Measurements from ENCODE around the gene LRFN2. TPM values are rescaled to one million over a fixed set of nuclear protein-coding genes. Genes with fewer than 3 reads are reported as not detected.

The LRFN2 gene
- total and polyA plus RNA-seq, 2 donors from 2014 or later = not detected

- H3K9ac ChIP-seq (ENCODE audit: low read length in 3 of 3) = no peak overlapping the region
- FAIRE-seq (no peak), DNase-seq (peak in 1 of 5 donors; percentile 30)
- no peaks in the 10 kb centered on the region for H3K9me3 ChIP-seq (ENCODE audit: control insufficient read depth in 2 of 3, insufficient read depth in 1 of 3, low read length in 3 of 3)
- H3K4me1 ChIP-seq (ENCODE audit: control insufficient read depth in 2 of 3, insufficient read depth in 2 of 3, low read depth in 1 of 3, low read length in 3 of 3) = no peaks in the 10 kb centered on the region
- no peak overlapping the region for H3K27ac ChIP-seq (ENCODE audit: low read depth in 2 of 2, low read length in 2 of 2)
- TF ChIP-seq CTCF (IDR thresholded peaks at IDR 0.05; ENCODE audit: borderline replicate concordance, extremely low read depth, insufficient read depth) = no peak
- no peaks in the 10 kb centered on the region for H3K36me3 ChIP-seq (ENCODE audit: control insufficient read depth in 2 of 3, insufficient read depth in 3 of 3, low read length in 3 of 3)
- intact Hi-C loops (cut with DNase I) = no loop called here
- no peak overlapping the region for H3K4me3 ChIP-seq (ENCODE audit: low read length in 3 of 3)
- H3K27me3 ChIP-seq (ENCODE audit: control insufficient read depth, insufficient read depth, low read length) = no peaks in the 10 kb centered on the region
Measured at GRCh38 chr6:40536442-40536841, 50.7 kb downstream of the LRFN2 start.

- no peaks in the 10 kb centered on the region for H3K27me3 ChIP-seq (ENCODE audit: control insufficient read depth, insufficient read depth, low read length)
- H3K27ac ChIP-seq (ENCODE audit: low read depth in 2 of 2, low read length in 2 of 2) = no peak overlapping the region
- DNase-seq (no peak), FAIRE-seq (no peak)
- TF ChIP-seq CTCF (IDR thresholded peaks at IDR 0.05; ENCODE audit: borderline replicate concordance, extremely low read depth, insufficient read depth) = no peak
- no peak overlapping the region for H3K4me3 ChIP-seq (ENCODE audit: low read length in 3 of 3)
- H3K4me1 ChIP-seq (ENCODE audit: control insufficient read depth in 2 of 3, insufficient read depth in 2 of 3, low read depth in 1 of 3, low read length in 3 of 3) = no peaks in the 10 kb centered on the region
- intact Hi-C loops (cut with DNase I) = no loop called here
- no peaks in the 10 kb centered on the region for H3K9me3 ChIP-seq (ENCODE audit: control insufficient read depth in 2 of 3, insufficient read depth in 1 of 3, low read length in 3 of 3)
- no peak overlapping the region for H3K9ac ChIP-seq (ENCODE audit: low read length in 3 of 3)
- no peaks in the 10 kb centered on the region for H3K36me3 ChIP-seq (ENCODE audit: control insufficient read depth in 2 of 3, insufficient read depth in 3 of 3, low read length in 3 of 3)
Measured at GRCh38 chr6:40535819-40536380, 51.3 kb downstream of the LRFN2 start.

- intact Hi-C loops (cut with DNase I) = no loop called here
- no peak for DNase-seq
- H3K27ac ChIP-seq (ENCODE audit: low read depth in 2 of 2, low read length in 2 of 2) = no peak overlapping the region
- H3K9ac ChIP-seq (ENCODE audit: low read length in 3 of 3) = no peak overlapping the region
- H3K9me3 ChIP-seq (ENCODE audit: control insufficient read depth in 2 of 3, insufficient read depth in 1 of 3, low read length in 3 of 3) = no peaks in the 10 kb centered on the region
- TF ChIP-seq CTCF (IDR thresholded peaks at IDR 0.05; ENCODE audit: borderline replicate concordance, extremely low read depth, insufficient read depth) = no peak
- H3K4me1 ChIP-seq (ENCODE audit: control insufficient read depth in 2 of 3, insufficient read depth in 2 of 3, low read depth in 1 of 3, low read length in 3 of 3) = no peaks in the 10 kb centered on the region
- H3K36me3 ChIP-seq (ENCODE audit: control insufficient read depth in 2 of 3, insufficient read depth in 3 of 3, low read length in 3 of 3) = no peaks in the 10 kb centered on the region
- no peaks in the 10 kb centered on the region for H3K27me3 ChIP-seq (ENCODE audit: control insufficient read depth, insufficient read depth, low read length)
- H3K4me3 ChIP-seq (ENCODE audit: low read length in 3 of 3) = no peak overlapping the region
- FAIRE-seq = no peak
Measured at GRCh38 chr6:40535110-40535818, 51.9 kb downstream of the LRFN2 start.

Measured in kidney (tissue), 14 donors.